HFFc6 (cell line): Measurements from ENCODE around the gene TNFRSF1A. TPM values are rescaled to one million over a fixed set of nuclear protein-coding genes. Genes with fewer than 3 reads are reported as not detected.
A peak's percentile ranks its signal among the peaks of the same experiment; 100 is the strongest.

Experiments used
- DNase-seq: peaks from one replicate; pipeline ENCODE4 v3.0.0-alpha.2; 2018
- H3K27ac Mint-ChIP-seq: 2 replicates; pipeline ENCODE4 v1.8.0; 2020; ENCODE audit warnings: mild to moderate bottlenecking, mixed read lengths
- H3K27me3 Mint-ChIP-seq: 2 replicates; pipeline ENCODE4 v1.8.0; 2021; ENCODE audit warnings: mild to moderate bottlenecking, moderate library complexity, mixed read lengths; ENCODE audit not compliant: insufficient read depth
- H3K36me3 Mint-ChIP-seq: 2 replicates; pipeline ENCODE4 v1.8.0; 2021; ENCODE audit warnings: low read depth, mixed read lengths
- H3K4me1 Mint-ChIP-seq: 2 replicates; pipeline ENCODE4 v1.8.0; 2020; ENCODE audit warnings: low read depth, mixed read lengths
- H3K4me3 Mint-ChIP-seq: 2 replicates; pipeline ENCODE4 v1.8.0; 2020; ENCODE audit warnings: mild to moderate bottlenecking, moderate library complexity, mixed read lengths
- H3K9me3 Mint-ChIP-seq: 2 replicates; pipeline ENCODE4 v1.8.0; 2020; ENCODE audit warnings: mild to moderate bottlenecking, mixed read lengths
- CTCF ChIP-seq: fragments of 200-600 bp; sonication (generic); IDR thresholded peaks from 2 replicates; pipeline ENCODE4 v1.5.0; 2021; ENCODE audit warnings: antibody characterized with exemption, mild to moderate bottlenecking
- long read RNA-seq: library from polyadenylated mRNA; unstranded; transcript quantifications from one replicate; pipeline ENCODE4 v2.0.0, GENCODE V29; 2019
- total RNA-seq, 6 experiments: library from RNA; stranded (reverse); fragmentation: NEBNext Ultra II Directional; extraction: Animal tissue kit (Norgen Biotek cat#: 25700); gene quantifications; 2 replicates in 1 of 6; 3 replicates in 5 of 6; pipeline ENCODE4 v1.2.3, GENCODE V29; 2021

TNFRSF1A gene
- 100 to 1,000 TPM; 105 to 122 (median 112) TPM for total RNA-seq
- long read RNA-seq, transcript TNFRSF1A-201 (10 exons, 2,223 nt) = major isoform, 72 of 89 reads
- long read RNA-seq, partial matches to known transcripts = 7 of 89 reads
- long read RNA-seq, other reads (novel, unspliced or antisense) = 8 of 89 reads

- Mint-ChIP-seq H3K9me3 (no peaks in the 10 kb centered on the region), H3K27ac (no peak within 1 kb of the TSS), H3K36me3 (no peaks in the 10 kb centered on the region; the same call in 1 of the 2 replicates), H3K27me3 (peaks cover 1% of the 10 kb centered on the region; the same call in 1 of the 2 replicates), H3K4me3 (no peak within 1 kb of the TSS; the same call in 1 of the 2 replicates), H3K4me1 (peaks cover 38% of the 10 kb centered on the region)
- 0 out of 2 replicates have a peak, but pooled peaks have one; percentile 4 for TF ChIP-seq CTCF
- peak; percentile 63 for DNase-seq
Measured at GRCh38 chr12:6341417-6342139, at the start of gene TNFRSF1A. Gene TNFRSF1A, minus strand, starts transcription at chr12:6342076. Its CDS starts 262 bp downstream, at chr12:6341814.

GRCh38 chr12:6391013-6391412 is 49.1 kb upstream of the TNFRSF1A start:
- no peak for TF ChIP-seq CTCF
- H3K9me3 Mint-ChIP-seq = no peaks in the 10 kb centered on the region
- H3K4me3 Mint-ChIP-seq = no peak overlapping the region
- no peak for DNase-seq
- H3K36me3 Mint-ChIP-seq = peaks cover 52% of the 10 kb centered on the region
- no peak overlapping the region for H3K27ac Mint-ChIP-seq
- peaks cover 4% of the 10 kb centered on the region; the same call in 1 of the 2 replicates for H3K27me3 Mint-ChIP-seq
- H3K4me1 Mint-ChIP-seq = peaks cover 15% of the 10 kb centered on the region; the same call in 1 of the 2 replicates

GRCh38 chr12:6390084-6390799 is 48.4 kb upstream of the TNFRSF1A start:
- H3K4me1 Mint-ChIP-seq = peaks cover 18% of the 10 kb centered on the region
- H3K27me3 Mint-ChIP-seq = peaks cover 4% of the 10 kb centered on the region; the same call in 1 of the 2 replicates
- DNase-seq = no peak
- no peak overlapping the region for H3K4me3 Mint-ChIP-seq
- H3K9me3 Mint-ChIP-seq = no peaks in the 10 kb centered on the region
- H3K27ac Mint-ChIP-seq = no peak overlapping the region
- H3K36me3 Mint-ChIP-seq = peaks cover 51% of the 10 kb centered on the region
- no peak for TF ChIP-seq CTCF

- H3K4me3 Mint-ChIP-seq = no peak overlapping the region
- H3K27me3 Mint-ChIP-seq = no peaks in the 10 kb centered on the region; the same call in 1 of the 2 replicates
- H3K36me3 Mint-ChIP-seq = peaks cover 46% of the 10 kb centered on the region
- H3K9me3 Mint-ChIP-seq = no peaks in the 10 kb centered on the region
- peaks cover 33% of the 10 kb centered on the region for H3K4me1 Mint-ChIP-seq
- TF ChIP-seq CTCF = no peak
- DNase-seq = no peak
- no peak overlapping the region for H3K27ac Mint-ChIP-seq
Measured at GRCh38 chr12:6387541-6387940, 45.7 kb upstream of the TNFRSF1A start.

GRCh38 chr12:6386491-6386890 is 44.6 kb upstream of the TNFRSF1A start:
- Mint-ChIP-seq H3K4me3 (peak overlapping the region; percentile 20), H3K4me1 (peaks cover 29% of the 10 kb centered on the region), H3K36me3 (peaks cover 35% of the 10 kb centered on the region)

More at GRCh38 chr12:6386491-6386890, 44.6 kb upstream of the TNFRSF1A start:
- no peak for DNase-seq
- no peak for TF ChIP-seq CTCF
- no peaks in the 10 kb centered on the region for H3K9me3 Mint-ChIP-seq
- no peak overlapping the region for H3K27ac Mint-ChIP-seq
- no peaks in the 10 kb centered on the region; the same call in 1 of the 2 replicates for H3K27me3 Mint-ChIP-seq
